B cell (primary cell): Measurements from ENCODE around the gene ZNF160. TPM values are rescaled to one million over a fixed set of nuclear protein-coding genes. Genes with fewer than 3 reads are reported as not detected.

Experiments
- ATAC-seq: fragments of 200-7000 bp; cut with Tn5 transposase; one replicate; pipeline ENCODE4 v1.10.0; 2021; ENCODE audit warnings: low read depth, mild to moderate bottlenecking, moderate number of reproducible peaks, moderate library complexity
- CTCF ChIA-PET: fragments of 350-600 bp; sonication (Branson Sonifier 250); formaldehyde crosslinking; loops from one replicate; lab custom pipeline; 2021; ENCODE audit warnings: antibody characterized with exemption, inconsistent platforms; lab: Charles Lee
- POLR2A ChIA-PET: fragments of 350-600 bp; sonication (Branson Sonifier 250); formaldehyde crosslinking; loops from one replicate; lab custom pipeline; 2021; ENCODE audit warnings: antibody characterized with exemption; lab: Charles Lee
- DNase-seq: peaks from one replicate; pipeline ENCODE4 v3.0.0; 2013
- H2AFZ ChIP-seq: 2 replicates; pipeline ENCODE4 v1.6.1; 2012; ENCODE audit warnings: mild to moderate bottlenecking, low read depth, low read length; ENCODE audit not compliant: insufficient read depth, poor library complexity, severe bottlenecking
- H3K27ac ChIP-seq, 2 donors: 1 replicate in 1 of 2; 2 replicates in 1 of 2; pipeline ENCODE4 v1.5.1; 2012 to 2013; ENCODE audit warnings: low read length in 2 of 2, mild to moderate bottlenecking in 2 of 2, moderate library complexity in 1 of 2
- H3K27me3 ChIP-seq, 4 experiments: fragments of 200-600 bp in 1 of 4; sonication (generic) in 1 of 4; replicated peaks in 1 of 4; 1 replicate in 2 of 4; 2 replicates in 2 of 4; pipeline versions ENCODE4 v1.6.1 to v1.7.0; 2013 to 2016; ENCODE audit warnings: low read length in 3 of 4, mild to moderate bottlenecking in 2 of 4, mixed read lengths in 1 of 4, moderate library complexity in 1 of 4; ENCODE audit not compliant: insufficient read depth in 4 of 4, control insufficient read depth in 3 of 4; ENCODE audit errors: control extremely low read depth in 1 of 4
- H3K36me3 ChIP-seq, 2 experiments: replicated peaks in 1 of 2; 1 replicate in 1 of 2; 2 replicates in 1 of 2; pipeline versions ENCODE4 v1.6.1 to v1.7.1; 2013; ENCODE audit warnings: low read length in 1 of 2; ENCODE audit not compliant: insufficient read depth in 2 of 2, control insufficient read depth in 1 of 2; ENCODE audit errors: control extremely low read depth in 1 of 2, extremely low read depth in 1 of 2
- H3K4me1 ChIP-seq, 2 donors: fragments of 200-600 bp in 1 of 2; sonication (generic) in 1 of 2; 1 replicate in 1 of 2; 2 replicates in 1 of 2; pipeline versions ENCODE4 v1.5.1 to v1.6.1; 2013 to 2017; ENCODE audit warnings: low read length in 2 of 2; ENCODE audit not compliant: control insufficient read depth in 2 of 2, insufficient read depth in 2 of 2
- H3K4me2 ChIP-seq: replicated peaks from 2 replicates; pipeline ENCODE3; 2012; ENCODE audit warnings: mild to moderate bottlenecking, low read depth, low read length; ENCODE audit not compliant: poor library complexity, severe bottlenecking
- H3K4me3 ChIP-seq, 5 experiments: fragments of 200-600 bp in 1 of 5; sonication (generic) in 1 of 5; 1 replicate in 3 of 5; 2 replicates in 2 of 5; pipeline versions ENCODE4 v1.5.1 to v1.7.0; 2011 to 2016; ENCODE audit warnings: low read length in 4 of 5, mild to moderate bottlenecking in 4 of 5, low read depth in 2 of 5, control low read depth in 1 of 5, moderate library complexity in 1 of 5; ENCODE audit not compliant: insufficient read depth in 1 of 5; ENCODE audit errors: control extremely low read depth in 1 of 5, extremely low read depth in 1 of 5
- H3K79me2 ChIP-seq: fragments of 200-600 bp; sonication (generic); one replicate; pipeline ENCODE4 v1.6.0; 2016; ENCODE audit warnings: low read length; ENCODE audit not compliant: control insufficient read depth, insufficient read depth
- H3K9ac ChIP-seq: fragments of 200-600 bp; sonication (generic); 2 replicates; pipeline ENCODE4 v1.6.1; 2017; ENCODE audit warnings: mild to moderate bottlenecking, low read length, moderate library complexity
- H3K9me3 ChIP-seq, 3 donors: one replicate each; pipeline versions ENCODE4 v1.6.1 to v1.7.1; 2013; ENCODE audit warnings: low read length in 2 of 3; ENCODE audit not compliant: control insufficient read depth in 2 of 3, insufficient read depth in 1 of 3; ENCODE audit errors: control extremely low read depth in 1 of 3
- H4K20me1 ChIP-seq: 2 replicates; pipeline ENCODE4 v1.6.0; 2012; ENCODE audit warnings: mild to moderate bottlenecking, low read length; ENCODE audit not compliant: insufficient read depth, control insufficient read depth, poor library complexity, severe bottlenecking
- H3K27ac Mint-ChIP-seq: one replicate; pipeline ENCODE4 v1.8.0; 2021; ENCODE audit warnings: mixed read lengths
- H3K27me3 Mint-ChIP-seq: one replicate; pipeline ENCODE4 v1.8.0; 2021; ENCODE audit warnings: mixed read lengths
- H3K4me1 Mint-ChIP-seq: one replicate; pipeline ENCODE4 v1.8.0; 2021; ENCODE audit warnings: mixed read lengths
- H3K4me3 Mint-ChIP-seq: one replicate; pipeline ENCODE4 v1.8.0; 2021; ENCODE audit warnings: mixed read lengths
- H3K9me3 Mint-ChIP-seq: one replicate; pipeline ENCODE4 v1.8.0; 2022; ENCODE audit warnings: mixed read lengths; ENCODE audit not compliant: insufficient read depth
- CTCF ChIP-seq: fragments of 200-600 bp; IDR thresholded peaks from one replicate; pipeline ENCODE4 v1.8.0; 2022; ENCODE audit warnings: antibody characterized with exemption, mild to moderate bottlenecking
- EZH2 ChIP-seq: IDR thresholded peaks from 2 replicates; pipeline ENCODE4 v1.6.1; 2012; ENCODE audit warnings: borderline replicate concordance, low read depth, mild to moderate bottlenecking, moderate library complexity, low read length; ENCODE audit not compliant: insufficient read depth, poor library complexity, severe bottlenecking
- WGBS: methylation state at CpG from one replicate; pipeline ENCODE4 v1.1.5; 2013; ENCODE audit warnings: missing lambda C conversion rate; ENCODE audit not compliant: insufficient coverage; 5-methylcytosine and 5-hydroxymethylcytosine counted together
- intact Hi-C: fragments of 100-400 bp; cut with micrococcal nuclease; formaldehyde crosslinking; loops from one replicate; pipeline ENCODE4 v1.10.0; 2022
- polyA plus RNA-seq: library from polyadenylated mRNA; depleted of rRNA; stranded (reverse); fragments of >200 nt; gene quantifications from 2 replicates; pipeline ENCODE4 v1.2.3, GENCODE V29; 2012
- total RNA-seq, 2 donors: library from RNA; stranded (reverse); fragments of 120-200 nt in 1 of 2; gene quantifications; 1 replicate in 1 of 2; 2 replicates in 1 of 2; pipeline versions ENCODE4 v1.2.3 to v1.2.4, GENCODE V29; 2013 to 2022

Gene ZNF160
- total and polyA plus RNA-seq, 2 donors (not counting 1 experiment from before 2014, with no cell fraction given), result 49.9 to 87.8 TPM

- Mint-ChIP-seq H3K27me3 (no peaks in the 10 kb centered on the region), H3K4me3 (no peak overlapping the region), H3K9me3 (peaks cover 9% of the 10 kb centered on the region), H3K27ac (no peak overlapping the region), H3K4me1 (no peaks in the 10 kb centered on the region)
- ChIA-PET POLR2A (no interaction called here), CTCF (no interaction called here)
- whole genome bisulfite sequencing, result 88% methylated on average over 6 of the region's 7 CpGs
- no peaks in the 10 kb centered on the region for H4K20me1 ChIP-seq
- peaks cover 2 to 30% (median 2%) of the 10 kb centered on the region in 3 donors for H3K9me3 ChIP-seq
- no peak for TF ChIP-seq CTCF
- no peak for TF ChIP-seq EZH2
- no peak overlapping the region for H3K27ac ChIP-seq
- H3K27me3 ChIP-seq, result no peaks in the 10 kb centered on the region
- no peak for ATAC-seq
- DNase-seq, result no peak
- no peak overlapping the region for H3K9ac ChIP-seq
- no peak overlapping the region for H2AFZ ChIP-seq
- H3K4me1 ChIP-seq, result no peaks in the 10 kb centered on the region
- H3K36me3 ChIP-seq, result no peaks in the 10 kb centered on the region
- intact Hi-C loops, result no loop called here
- peaks cover 4% of the 10 kb centered on the region for H3K79me2 ChIP-seq
- no peak overlapping the region for H3K4me3 ChIP-seq
- H3K4me2 ChIP-seq, result no peak overlapping the region
These were observed 20.2 kb upstream of the ZNF160 start for GRCh38 chr19:53123400-53123799.

GRCh38 chr19:53112286-53112685 lies 9.1 kb upstream of the ZNF160 start:
- Histone ChIP-seq H2AFZ (no peak overlapping the region), H3K9ac (no peak overlapping the region), H3K9me3 (peaks cover 10 to 21% (median 17%) of the 10 kb centered on the region in 3 donors), H3K79me2 (peaks cover 4% of the 10 kb centered on the region), H3K4me3 (no peak overlapping the region), H3K4me1 (no peaks in the 10 kb centered on the region), H3K36me3 (peaks cover 16 to 20% of the 10 kb centered on the region in 2 experiments), H3K27ac (no peak overlapping the region), H3K27me3 (no peaks in the 10 kb centered on the region), H4K20me1 (no peaks in the 10 kb centered on the region), H3K4me2 (no peak overlapping the region)
- ATAC-seq (no peak), DNase-seq (no peak)
- Mint-ChIP-seq H3K27me3 (no peaks in the 10 kb centered on the region), H3K27ac (no peak overlapping the region), H3K9me3 (peaks cover 24% of the 10 kb centered on the region), H3K4me1 (no peaks in the 10 kb centered on the region), H3K4me3 (no peak overlapping the region)
- TF ChIP-seq EZH2, result no peak
- TF ChIP-seq CTCF, result no peak
- ChIA-PET POLR2A (no interaction called here), CTCF (no interaction called here)
- no CpG with 5 or more reads among the region's 2 CpGs for WGBS
- intact Hi-C loops, result no loop called here
